ENCODE data around the gene CPXM1.

Gene CPXM1

GRCh38 chr20:2816583-2817340 is 16.3 kb upstream of the CPXM1 start:
- TF ChIP-seq CTCF (IDR thresholded peaks at IDR 0.05; ENCODE audit: low read depth, low read length) = no peak
- in situ Hi-C loops (cut with HindIII; ENCODE audit: low sequenced_read_pairs) = no loop called here
- no peak overlapping the region for H3K4me3 ChIP-seq (ENCODE audit: low read depth, low read length)
- no peak for DNase-seq (ENCODE audit: low read depth, low spot score)

- DNase-seq (ENCODE audit: low read depth, low spot score) = no peak
- H3K4me3 ChIP-seq (ENCODE audit: low read depth, low read length) = no peak within 1 kb of the TSS
- TF ChIP-seq CTCF (IDR thresholded peaks at IDR 0.05; ENCODE audit: low read depth, low read length) = no peak
- in situ Hi-C loops (cut with HindIII; ENCODE audit: low sequenced_read_pairs) = no loop called here
These were observed 15.7 kb upstream of the CPXM1 start, which contains the start of gene TMEM239 for GRCh38 chr20:2816030-2816582. TSS of gene TMEM239 (plus strand) at chr20:2816364. CDS start at chr20:2816555, 191 bp downstream.

DNA sequence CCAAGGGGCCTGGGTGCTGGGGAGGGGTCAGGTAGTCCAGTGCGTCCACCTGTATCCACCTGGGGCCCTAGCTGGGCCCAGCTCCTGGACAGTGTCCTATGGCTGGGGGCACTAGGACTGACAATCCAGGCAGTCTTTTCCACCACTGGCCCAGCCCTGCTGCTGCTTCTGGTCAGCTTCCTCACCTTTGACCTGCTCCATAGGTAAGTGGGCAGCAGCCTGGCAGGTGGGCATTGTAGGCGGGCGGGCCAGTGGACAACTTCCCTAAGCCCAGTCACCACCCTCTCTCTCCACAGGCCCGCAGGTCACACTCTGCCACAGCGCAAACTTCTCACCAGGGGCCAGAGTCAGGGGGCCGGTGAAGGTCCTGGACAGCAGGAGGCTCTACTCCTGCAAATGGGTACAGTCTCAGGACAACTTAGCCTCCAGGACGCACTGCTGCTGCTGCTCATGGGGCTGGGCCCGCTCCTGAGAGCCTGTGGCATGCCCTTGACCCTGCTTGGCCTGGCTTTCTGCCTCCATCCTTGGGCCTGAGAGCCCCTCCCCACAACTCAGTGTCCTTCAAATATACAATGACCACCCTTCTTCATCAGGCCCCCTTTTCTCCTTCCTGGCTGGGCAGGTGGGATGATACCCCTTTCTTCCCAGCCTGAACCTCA is 14.9 kb upstream of the CPXM1 start:
- H3K4me3 ChIP-seq (ENCODE audit: low read depth, low read length) = no peak overlapping the region
- no peak for TF ChIP-seq CTCF (IDR thresholded peaks at IDR 0.05; ENCODE audit: low read depth, low read length)
- in situ Hi-C loops (cut with HindIII; ENCODE audit: low sequenced_read_pairs) = no loop called here
- no peak for DNase-seq (ENCODE audit: low read depth, low spot score)

DNA sequence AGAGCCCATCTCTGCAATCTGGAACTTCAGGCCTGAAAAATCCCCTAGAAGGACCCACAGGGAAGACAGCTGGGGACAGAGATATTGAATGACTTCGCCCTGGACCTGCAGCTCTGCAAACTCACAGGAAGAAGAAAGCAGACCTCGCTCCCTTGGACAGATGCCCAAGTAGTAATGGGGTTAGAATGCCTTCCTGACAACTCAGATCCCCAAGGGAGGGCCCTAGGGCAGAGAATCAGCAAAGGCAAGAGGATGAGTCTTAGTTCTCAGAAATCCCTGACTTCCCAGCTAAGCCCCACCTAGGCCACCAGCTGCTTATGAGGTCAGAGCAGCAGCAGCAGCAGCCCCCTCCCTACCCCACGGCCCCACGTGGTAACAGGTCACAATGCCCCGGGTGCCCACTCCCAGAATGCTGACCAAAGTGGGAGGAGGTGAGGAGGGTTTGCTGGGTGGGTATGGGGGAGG is 14.2 kb upstream of the CPXM1 start, which contains the start of gene C20orf141:
TSS of gene C20orf141 (plus strand) at position 401 of the 465 bp plus-strand sequence. CDS start 198 bp downstream, outside the sequence.
- DNase-seq (ENCODE audit: low read depth, low spot score) = peak; percentile 97
- in situ Hi-C loops (cut with HindIII; ENCODE audit: low sequenced_read_pairs) = no loop called here
- H3K4me3 ChIP-seq (ENCODE audit: low read depth, low read length) = no peak within 1 kb of the TSS
- TF ChIP-seq CTCF (IDR thresholded peaks at IDR 0.05; ENCODE audit: low read depth, low read length) = no peak

- in situ Hi-C loops (cut with HindIII; ENCODE audit: low sequenced_read_pairs) = no loop called here
- no peak overlapping the region for H3K4me3 ChIP-seq (ENCODE audit: low read depth, low read length)
- DNase-seq (ENCODE audit: low read depth, low spot score) = no peak
- no peak for TF ChIP-seq CTCF (IDR thresholded peaks at IDR 0.05; ENCODE audit: low read depth, low read length)
These were observed 13.6 kb upstream of the CPXM1 start for GRCh38 chr20:2814076-2814475.

- DNase-seq (ENCODE audit: low read depth, low spot score) = no peak
- no peak overlapping the region for H3K4me3 ChIP-seq (ENCODE audit: low read depth, low read length)
- TF ChIP-seq CTCF (IDR thresholded peaks at IDR 0.05; ENCODE audit: low read depth, low read length) = no peak
- in situ Hi-C loops (cut with HindIII; ENCODE audit: low sequenced_read_pairs) = no loop called here
These were observed 11.8 kb upstream of the CPXM1 start for GRCh38 chr20:2812189-2812588.

Data from astrocyte of the spinal cord (primary cell).